ENCODE results near the gene PRICKLE2. TPM values are rescaled to one million over a fixed set of nuclear protein-coding genes. Genes with fewer than 3 reads are reported as not detected.

PRICKLE2 gene
- total and polyA plus RNA-seq, 2 experiments from 2014 or later = 1.1 to 12.5 TPM

GRCh38 chr3:64152676-64153466 is 72.4 kb downstream of the PRICKLE2 start:
- Histone ChIP-seq H3K4me3 (no peak overlapping the region), H4K20me1 (replicated peaks; ENCODE audit: insufficient read depth) (no peaks in the 10 kb centered on the region; the same call in 1 of the 2 replicates), H3K4me1 (ENCODE audit: insufficient read depth) (peaks cover 7% of the 10 kb centered on the region; the same call in 1 of the 2 replicates), H2AFZ (no peak overlapping the region), H3K27me3 (ENCODE audit: insufficient read depth) (no peaks in the 10 kb centered on the region), H3K27ac (ENCODE audit: low read depth) (no peak overlapping the region), H3K4me2 (no peak overlapping the region), H3K36me3 (ENCODE audit: insufficient read depth) (no peaks in the 10 kb centered on the region), H3F3A (replicated peaks; ENCODE audit: low read depth) (no peaks in the 10 kb centered on the region), H3K9me2 (ENCODE audit: insufficient read depth) (no peaks in the 10 kb centered on the region), H3K79me2 (replicated peaks; ENCODE audit: insufficient read depth) (no peaks in the 10 kb centered on the region)
- ATAC-seq (no peak), DNase-seq (ENCODE audit: low spot score) (no peak)
- Mint-ChIP-seq H3K9me3 (no peaks in the 10 kb centered on the region), H3K4me3 (no peak overlapping the region), H3K36me3 (ENCODE audit: low read depth) (peaks cover 8% of the 10 kb centered on the region), H3K27me3 (ENCODE audit: insufficient read depth, low read depth, poor library complexity) (peaks cover 6% of the 10 kb centered on the region), H3K4me1 (peaks cover 19% of the 10 kb centered on the region), H3K27ac (no peak overlapping the region)
- TF ChIP-seq CTCF (conservative IDR thresholded peaks at IDR 0.05; ENCODE audit: low read depth in 2 of 2) (no peak), ZNF114 (CRISPR knock-in tag; IDR thresholded peaks at IDR 0.05) (no peak), STAT1 (IDR thresholded peaks at IDR 0.05; ENCODE audit: unreplicated experiment) (no peak), REST (IDR thresholded peaks at IDR 0.05; ENCODE audit: unreplicated experiment) (no peak), ETS1 (IDR thresholded peaks at IDR 0.05) (no peak), JUNB (IDR thresholded peaks at IDR 0.05; ENCODE audit: unreplicated experiment) (no peak), POLR2AphosphoS5 (IDR thresholded peaks at IDR 0.05; ENCODE audit: low read depth) (no peak), CREB1 (CRISPR knock-in tag; IDR thresholded peaks at IDR 0.05; ENCODE audit: low read depth) (no peak)

GRCh38 chr3:64152086-64152485 is 73.2 kb downstream of the PRICKLE2 start:
- peaks cover 8% of the 10 kb centered on the region for H3K36me3 Mint-ChIP-seq (ENCODE audit: low read depth)
- TF ChIP-seq ZNF462 (CRISPR knock-in tag; IDR thresholded peaks at IDR 0.05) = no peak

More at GRCh38 chr3:64152086-64152485, 73.2 kb downstream of the PRICKLE2 start:
- Histone ChIP-seq H3K4me1 (ENCODE audit: insufficient read depth) (no peaks in the 10 kb centered on the region), H3K27me3 (ENCODE audit: insufficient read depth) (no peaks in the 10 kb centered on the region), H3K79me2 (replicated peaks; ENCODE audit: insufficient read depth) (no peaks in the 10 kb centered on the region), H3K36me3 (ENCODE audit: insufficient read depth) (no peaks in the 10 kb centered on the region), H3K27ac (ENCODE audit: low read depth) (no peak overlapping the region), H2AFZ (no peak overlapping the region), H3F3A (replicated peaks; ENCODE audit: low read depth) (no peaks in the 10 kb centered on the region), H3K4me3 (no peak overlapping the region), H4K20me1 (replicated peaks; ENCODE audit: insufficient read depth) (no peaks in the 10 kb centered on the region; the same call in 1 of the 2 replicates), H3K4me2 (no peak overlapping the region), H3K9me2 (ENCODE audit: insufficient read depth) (no peaks in the 10 kb centered on the region)
- DNase-seq (ENCODE audit: low spot score) (no peak), ATAC-seq (no peak)
- H3K4me3 Mint-ChIP-seq = no peak overlapping the region
- no peak overlapping the region for H3K27ac Mint-ChIP-seq
- H3K9me3 Mint-ChIP-seq = no peaks in the 10 kb centered on the region
- H3K4me1 Mint-ChIP-seq = peaks cover 11% of the 10 kb centered on the region
- H3K27me3 Mint-ChIP-seq (ENCODE audit: insufficient read depth, low read depth, poor library complexity) = peaks cover 6% of the 10 kb centered on the region

Measured in GM23338 (cell line).